ENCODE data around the gene PDS5B. TPM values are rescaled to one million over a fixed set of nuclear protein-coding genes. Genes with fewer than 3 reads are reported as not detected.
"Not testable (repeated sequence)": the region's sequence is repeated elsewhere in the genome, so short reads cannot be mapped to it uniquely, and the experiment has no call there.

PDS5B gene
- total RNA-seq, 1 donor from 2014 or later: 82.4 TPM

- Mint-ChIP-seq H3K4me1 (no peaks in the 10 kb centered on the region), H3K27ac (ENCODE audit: unreplicated experiment) (peak overlapping the region; percentile 0), H3K9me3 (no peaks in the 10 kb centered on the region), H3K36me3 (ENCODE audit: low read depth) (no peaks in the 10 kb centered on the region), H3K27me3 (ENCODE audit: low read depth) (peaks cover 4% of the 10 kb centered on the region), H3K4me3 (no peak overlapping the region)
- no peak for DNase-seq (ENCODE audit: low read depth, low spot score)
- no peak for TF ChIP-seq CTCF (conservative IDR thresholded peaks at IDR 0.05)
These were observed 41.2 kb upstream of the PDS5B start for GRCh38 chr13:32545083-32545482.

- peaks cover 4% of the 10 kb centered on the region for H3K27me3 Mint-ChIP-seq (ENCODE audit: low read depth)
- no peak for DNase-seq (ENCODE audit: low read depth, low spot score)
- TF ChIP-seq CTCF (conservative IDR thresholded peaks at IDR 0.05): no peak
- no peak overlapping the region for H3K4me3 Mint-ChIP-seq
- H3K4me1 Mint-ChIP-seq: no peaks in the 10 kb centered on the region
- peaks cover 2% of the 10 kb centered on the region for H3K9me3 Mint-ChIP-seq
- H3K36me3 Mint-ChIP-seq (ENCODE audit: low read depth): no peaks in the 10 kb centered on the region
- H3K27ac Mint-ChIP-seq (ENCODE audit: unreplicated experiment): no peak overlapping the region
These were observed 37.4 kb upstream of the PDS5B start for GRCh38 chr13:32548837-32549236.

- no peaks in the 10 kb centered on the region for H3K4me1 Mint-ChIP-seq
- no peak for TF ChIP-seq CTCF (conservative IDR thresholded peaks at IDR 0.05)
- H3K36me3 Mint-ChIP-seq (ENCODE audit: low read depth): no peaks in the 10 kb centered on the region
- no peak overlapping the region for H3K27ac Mint-ChIP-seq (ENCODE audit: unreplicated experiment)
- H3K4me3 Mint-ChIP-seq: no peak overlapping the region
- H3K9me3 Mint-ChIP-seq: peaks cover 2% of the 10 kb centered on the region
- no peak for DNase-seq (ENCODE audit: low read depth, low spot score)
- peaks cover 4% of the 10 kb centered on the region for H3K27me3 Mint-ChIP-seq (ENCODE audit: low read depth)
These were observed 36.5 kb upstream of the PDS5B start for GRCh38 chr13:32549788-32550187.

DNA sequence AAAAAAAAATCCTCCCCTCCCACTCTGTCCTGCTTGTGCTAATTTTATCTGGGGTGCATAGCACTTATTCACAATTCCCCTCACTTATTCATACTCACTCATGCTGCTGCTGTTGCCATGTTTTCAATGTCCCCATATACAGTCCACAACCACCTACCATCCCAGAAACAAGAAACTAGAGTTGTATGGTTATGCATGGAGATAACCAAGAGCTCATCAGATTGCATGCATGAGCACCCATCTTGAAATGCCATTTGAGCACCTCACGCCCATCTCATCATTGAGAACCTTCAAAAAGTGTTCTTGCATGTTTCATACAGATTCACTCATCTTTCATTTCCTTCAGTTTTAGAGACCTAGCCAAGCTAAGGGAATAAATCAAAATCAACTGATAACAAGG is 32.5 kb upstream of the PDS5B start:
- peaks cover 2% of the 10 kb centered on the region for H3K36me3 Mint-ChIP-seq (ENCODE audit: low read depth)
- no peak overlapping the region for H3K4me3 Mint-ChIP-seq
- H3K27ac Mint-ChIP-seq (ENCODE audit: unreplicated experiment): no peak overlapping the region
- H3K27me3 Mint-ChIP-seq (ENCODE audit: low read depth): no peaks in the 10 kb centered on the region
- peaks cover 2% of the 10 kb centered on the region for H3K9me3 Mint-ChIP-seq
- no peak for TF ChIP-seq CTCF (conservative IDR thresholded peaks at IDR 0.05)
- DNase-seq (ENCODE audit: low read depth, low spot score): no peak
- no peaks in the 10 kb centered on the region for H3K4me1 Mint-ChIP-seq

DNA sequence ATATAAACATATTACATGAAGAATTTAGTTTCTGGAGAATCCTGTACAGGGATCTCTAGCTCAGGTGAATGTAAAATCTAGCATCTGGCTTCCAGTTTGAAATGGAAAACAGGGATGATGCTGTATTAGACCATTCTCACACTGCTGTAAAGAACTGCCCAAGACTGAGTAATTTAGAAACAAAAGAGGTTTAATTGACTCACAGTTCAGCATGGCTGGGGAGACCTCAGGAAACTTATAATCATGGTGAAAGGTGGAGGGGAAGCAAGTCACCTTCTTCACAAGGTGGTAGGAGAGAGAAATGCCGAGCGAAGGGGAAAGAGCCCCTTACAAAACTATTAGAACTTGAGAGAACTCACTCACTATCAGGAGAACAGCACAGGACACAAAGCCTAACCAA is 30.6 kb upstream of the PDS5B start:
- H3K36me3 Mint-ChIP-seq (ENCODE audit: low read depth): peaks cover 2% of the 10 kb centered on the region
- no peak overlapping the region for H3K4me3 Mint-ChIP-seq
- H3K27me3 Mint-ChIP-seq (ENCODE audit: low read depth): no peaks in the 10 kb centered on the region
- no peak for DNase-seq (ENCODE audit: low read depth, low spot score)
- no peaks in the 10 kb centered on the region for H3K4me1 Mint-ChIP-seq
- H3K9me3 Mint-ChIP-seq: peaks cover 4% of the 10 kb centered on the region
- no peak overlapping the region for H3K27ac Mint-ChIP-seq (ENCODE audit: unreplicated experiment)
- no peak for TF ChIP-seq CTCF (conservative IDR thresholded peaks at IDR 0.05)

DNA sequence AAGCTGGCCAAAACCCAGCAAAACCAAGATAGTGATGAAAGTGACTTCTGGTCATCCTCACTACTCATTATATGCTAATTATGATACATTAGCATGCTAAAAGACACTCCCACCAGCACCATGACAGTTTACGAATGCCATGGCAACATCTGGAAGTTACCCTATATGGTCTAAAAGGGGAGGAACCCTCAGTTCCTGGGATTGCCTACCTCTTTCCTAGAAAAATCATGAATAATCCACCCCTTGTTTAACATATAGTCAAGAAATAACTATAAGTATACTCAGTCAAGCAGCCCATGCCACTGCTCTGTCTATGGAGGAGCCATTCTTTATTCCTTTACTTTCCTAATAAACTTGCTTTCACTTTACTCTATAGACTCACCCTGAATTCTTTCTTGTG is 25.4 kb upstream of the PDS5B start:
- not testable (repeated sequence) for DNase-seq (ENCODE audit: low read depth, low spot score); H3K4me3 Mint-ChIP-seq

GRCh38 chr13:32575687-32576086 is 10.6 kb upstream of the PDS5B start:
- H3K9me3 Mint-ChIP-seq: peaks cover 13% of the 10 kb centered on the region
- not testable (repeated sequence) for DNase-seq (ENCODE audit: low read depth, low spot score); H3K36me3 Mint-ChIP-seq (ENCODE audit: low read depth)

More for the DNA sequence above, 25.4 kb upstream of the PDS5B start:
- H3K4me1 Mint-ChIP-seq; H3K36me3 Mint-ChIP-seq (ENCODE audit: low read depth); H3K27ac Mint-ChIP-seq (ENCODE audit: unreplicated experiment); H3K9me3 Mint-ChIP-seq; H3K27me3 Mint-ChIP-seq (ENCODE audit: low read depth): not testable (repeated sequence)

More at GRCh38 chr13:32575687-32576086, 10.6 kb upstream of the PDS5B start:
- H3K27ac Mint-ChIP-seq (ENCODE audit: unreplicated experiment); H3K27me3 Mint-ChIP-seq (ENCODE audit: low read depth); H3K4me1 Mint-ChIP-seq; H3K4me3 Mint-ChIP-seq: not testable (repeated sequence)
